Neutrophil (primary cell): ENCODE measurements around the gene MBTPS1.

Source experiments
- H3K27ac ChIP-seq: fragments of 200-600 bp; sonication (generic); 2 replicates; pipeline ENCODE4 v1.5.1; 2016; ENCODE audit warnings: mild to moderate bottlenecking, moderate library complexity
- H3K27me3 ChIP-seq: fragments of 200-600 bp; sonication (generic); 2 replicates; pipeline ENCODE4 v1.6.0; 2016; ENCODE audit warnings: mild to moderate bottlenecking
- H3K36me3 ChIP-seq: fragments of 200-600 bp; sonication (generic); 2 replicates; pipeline ENCODE4 v1.5.1; 2017
- H3K4me1 ChIP-seq, 2 experiments: fragments of 200-600 bp in 1 of 2; sonication (generic) in 1 of 2; 1 replicate in 1 of 2; 2 replicates in 1 of 2; pipeline versions ENCODE4 v1.5.1 to v1.6.1; 2013 to 2016; ENCODE audit warnings: low read depth in 1 of 2, low read length in 1 of 2, mild to moderate bottlenecking in 1 of 2, moderate library complexity in 1 of 2; ENCODE audit not compliant: control insufficient read depth in 1 of 2, insufficient read depth in 1 of 2
- H3K4me3 ChIP-seq, 2 experiments: fragments of 200-600 bp in 1 of 2; sonication (generic) in 1 of 2; 1 replicate in 1 of 2; 2 replicates in 1 of 2; pipeline ENCODE4 v1.5.1; 2013 to 2016; ENCODE audit warnings: low read depth in 1 of 2, low read length in 1 of 2, mild to moderate bottlenecking in 1 of 2, moderate library complexity in 1 of 2
- H3K9me3 ChIP-seq: fragments of 200-600 bp; sonication (generic); 2 replicates; pipeline ENCODE4 v1.5.1; 2016
- CTCF ChIP-seq: fragments of 200-600 bp; sonication (generic); IDR thresholded peaks from 2 replicates; pipeline ENCODE4 v1.5.1; 2016; ENCODE audit warnings: antibody characterized with exemption

The MBTPS1 gene

GRCh38 chr16:84095466-84095865, 21.3 kb downstream of the MBTPS1 start:
- Histone ChIP-seq H3K36me3 (peaks cover 79% of the 10 kb centered on the region), H3K27me3 (no peaks in the 10 kb centered on the region), H3K4me3 (no peak overlapping the region), H3K9me3 (no peaks in the 10 kb centered on the region), H3K27ac (no peak overlapping the region), H3K4me1 (no peaks in the 10 kb centered on the region)
- TF ChIP-seq CTCF = no peak

GRCh38 chr16:84093879-84094270, 22.9 kb downstream of the MBTPS1 start:
- Histone ChIP-seq H3K9me3 (no peaks in the 10 kb centered on the region), H3K27ac (no peak overlapping the region), H3K36me3 (peaks cover 87% of the 10 kb centered on the region), H3K27me3 (no peaks in the 10 kb centered on the region), H3K4me1 (peaks cover 3 to 5% of the 10 kb centered on the region in 2 experiments), H3K4me3 (no peak overlapping the region)
- TF ChIP-seq CTCF = no peak

- no peaks in the 10 kb centered on the region for H3K9me3 ChIP-seq
- peaks cover 84% of the 10 kb centered on the region for H3K36me3 ChIP-seq
- H3K4me1 ChIP-seq = peaks cover 9 to 10% of the 10 kb centered on the region in 2 experiments
- TF ChIP-seq CTCF = no peak
- H3K27ac ChIP-seq = no peak overlapping the region
- no peaks in the 10 kb centered on the region for H3K27me3 ChIP-seq
- H3K4me3 ChIP-seq = no peak overlapping the region
These were observed 23.4 kb downstream of the MBTPS1 start for GRCh38 chr16:84093120-84093878.

GRCh38 chr16:84091460-84091859, 25.3 kb downstream of the MBTPS1 start:
- TF ChIP-seq CTCF = no peak
- Histone ChIP-seq H3K4me3 (no peak overlapping the region), H3K27me3 (no peaks in the 10 kb centered on the region), H3K4me1 (peaks cover 11 to 21% of the 10 kb centered on the region in 2 experiments), H3K27ac (no peak overlapping the region), H3K36me3 (peaks cover 78% of the 10 kb centered on the region), H3K9me3 (no peaks in the 10 kb centered on the region)

- no peak for TF ChIP-seq CTCF
- no peak overlapping the region for H3K4me3 ChIP-seq
- H3K36me3 ChIP-seq = peaks cover 68% of the 10 kb centered on the region
- H3K27me3 ChIP-seq = no peaks in the 10 kb centered on the region
- H3K9me3 ChIP-seq = no peaks in the 10 kb centered on the region
- no peak overlapping the region for H3K27ac ChIP-seq
- H3K4me1 ChIP-seq = peaks cover 23 to 34% of the 10 kb centered on the region in 2 experiments
These were observed 26.5 kb downstream of the MBTPS1 start for GRCh38 chr16:84090211-84090610.
